Body of pancreas (tissue), 4 donors: ENCODE data around the gene DDX28. TPM values are rescaled to one million over a fixed set of nuclear protein-coding genes. Genes with fewer than 3 reads are reported as not detected.
A peak's percentile ranks its signal among the peaks of the same experiment; 100 is the strongest.
"Not testable (repeated sequence)": the region's sequence is repeated elsewhere in the genome, so short reads cannot be mapped to it uniquely, and the experiment has no call there.

ENCODE experiments used
- ATAC-seq: fragments of 150-250 bp; one replicate; pipeline ENCODE4 v1.9.1; 2016
- DNase-seq, 4 donors: peaks; one replicate each; pipeline ENCODE4 v3.0.0-alpha.2; 2019
- H3K27ac ChIP-seq, 4 donors: fragments of 200-600 bp; sonication (generic); 1 replicate in 3 of 4; 2 replicates in 1 of 4; pipeline versions ENCODE4 v1.5.1 to v1.6.1; 2016 to 2019; ENCODE audit warnings: mild to moderate bottlenecking in 1 of 4, mixed read lengths in 1 of 4, moderate library complexity in 1 of 4
- H3K27me3 ChIP-seq, 2 donors: fragments of 200-600 bp; sonication (generic); one replicate each; pipeline ENCODE4 v1.6.0; 2016; ENCODE audit warnings: mild to moderate bottlenecking in 1 of 2
- H3K36me3 ChIP-seq, 2 donors: fragments of 200-600 bp; sonication (generic); replicated peaks in 1 of 2; 2 replicates each; pipeline ENCODE4 v1.5.1; 2016; ENCODE audit warnings: low read depth in 2 of 2; ENCODE audit not compliant: insufficient read depth in 1 of 2
- H3K4me1 ChIP-seq: fragments of 200-600 bp; sonication (generic); one replicate; pipeline ENCODE4 v1.6.0; 2016
- H3K4me3 ChIP-seq, 2 donors: fragments of 200-600 bp; sonication (generic); 1 replicate in 1 of 2; 2 replicates in 1 of 2; pipeline ENCODE4 v1.5.1; 2016 to 2019
- H3K9me3 ChIP-seq, 3 donors: fragments of 200-600 bp; sonication (generic); 1 replicate in 2 of 3; 2 replicates in 1 of 3; pipeline ENCODE4 v1.5.1; 2016
- POLR2A ChIP-seq, 3 donors: fragments of 450-650 bp; IDR thresholded peaks; one replicate each; pipeline ENCODE4 v1.6.1; 2016; ENCODE audit warnings: antibody characterized with exemption in 3 of 3, mild to moderate bottlenecking in 2 of 3
- WGBS, 2 donors: methylation state at CpG; one replicate each; pipeline ENCODE4 v1.1.5; 2017; 5-methylcytosine and 5-hydroxymethylcytosine counted together
- intact Hi-C: fragments of 100-400 bp; cut with DNase I; formaldehyde crosslinking; loops from one replicate; pipeline ENCODE4 v1.15.1; 2023
- total RNA-seq, 2 donors: library from RNA; depleted of rRNA; stranded (reverse); fragments of >200 nt; gene quantifications; one replicate each; pipeline ENCODE4 v1.1.0, GENCODE V29; 2016
- TF ChIP-seq, protein P1 (sequence below), 7 experiments: fragments of 450-650 bp in 4 of 7; fragments of 200-600 bp in 3 of 7; sonication (generic) in 3 of 7; IDR thresholded peaks; one replicate each; pipeline ENCODE4 v1.5.1; 2016 to 2019; ENCODE audit warnings: antibody characterized with exemption in 7 of 7

The DDX28 gene
- total RNA-seq, 2 donors from 2014 or later: 3.4 to 13.2 TPM

- no peak for ATAC-seq
- H3K36me3 ChIP-seq: no peaks in the 10 kb centered on the region
- 48 to 55% methylated on average over 2 of the region's 2 CpGs for WGBS, 2 donors
These were observed 23.0 kb downstream of the DDX28 start for GRCh38 chr16:67999985-68000384.

DNA sequence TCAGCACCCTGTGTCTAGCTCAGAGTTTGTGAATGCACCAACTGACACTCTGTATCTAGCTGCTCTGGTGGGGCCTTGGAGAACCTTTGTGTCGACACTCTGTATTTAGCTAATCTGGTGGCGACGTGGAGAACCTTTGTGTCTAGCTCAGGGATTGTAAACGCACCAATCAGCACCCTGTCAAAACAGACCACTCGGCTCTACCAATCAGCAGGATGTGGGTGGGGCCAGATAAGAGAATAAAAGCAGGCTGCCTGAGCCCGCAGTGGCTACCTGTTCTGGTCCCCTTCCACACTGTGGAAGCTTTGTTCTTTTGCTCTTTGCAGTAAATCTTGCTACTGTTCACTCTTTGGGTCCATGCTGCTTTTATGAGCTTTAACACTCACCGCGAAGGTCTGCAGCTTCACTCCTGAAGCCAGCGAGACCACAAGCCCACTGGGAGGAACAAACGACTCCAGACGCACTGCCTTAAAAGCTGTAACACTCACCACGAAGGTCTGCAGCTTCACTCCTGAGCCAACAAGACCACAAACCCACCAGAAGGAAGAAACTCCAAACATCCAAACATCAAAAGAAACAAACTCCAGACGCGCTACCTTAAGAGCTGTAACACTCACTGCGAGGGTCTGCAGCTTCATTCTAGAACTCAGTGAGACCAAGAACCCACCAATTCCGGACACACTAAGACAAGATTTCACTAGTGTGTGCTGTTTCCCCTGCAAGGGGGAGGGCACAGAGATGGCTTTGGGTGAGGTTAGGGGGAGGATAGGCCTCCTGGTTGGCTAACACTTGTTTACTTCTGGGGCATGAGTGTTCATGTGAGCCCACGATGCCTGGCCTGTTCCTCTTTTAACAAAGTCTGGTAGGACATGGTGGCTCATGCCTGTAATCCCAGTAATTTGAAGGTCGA lies 24.0 kb downstream of the DDX28 start, which contains the start of gene DPEP2:
Gene DPEP2 (minus strand): TSS at position 706 of the 910 bp plus-strand sequence. CDS start 6,272 bp downstream, outside the sequence.
- peak in 1 of 4 donors; percentile 59 for DNase-seq
- H3K27ac ChIP-seq: peak within 1 kb of the TSS in 1 of 4 donors; percentile 54
- H3K4me1 ChIP-seq, H3K27me3 ChIP-seq, H3K4me3 ChIP-seq, H3K9me3 ChIP-seq, intact Hi-C loops, ATAC-seq, H3K36me3 ChIP-seq: not testable (repeated sequence)
- peak in 1 of 3 donors; percentile 53 for TF ChIP-seq POLR2A (IDR thresholded peaks at IDR 0.05)
- 53 to 71% methylated on average over 15 to 18 of the region's 18 CpGs for WGBS, 2 donors

More at GRCh38 chr16:67999985-68000384, 23.0 kb downstream of the DDX28 start:
- no peaks in the 10 kb centered on the region for H3K9me3 ChIP-seq
- TF ChIP-seq, protein P1, sequence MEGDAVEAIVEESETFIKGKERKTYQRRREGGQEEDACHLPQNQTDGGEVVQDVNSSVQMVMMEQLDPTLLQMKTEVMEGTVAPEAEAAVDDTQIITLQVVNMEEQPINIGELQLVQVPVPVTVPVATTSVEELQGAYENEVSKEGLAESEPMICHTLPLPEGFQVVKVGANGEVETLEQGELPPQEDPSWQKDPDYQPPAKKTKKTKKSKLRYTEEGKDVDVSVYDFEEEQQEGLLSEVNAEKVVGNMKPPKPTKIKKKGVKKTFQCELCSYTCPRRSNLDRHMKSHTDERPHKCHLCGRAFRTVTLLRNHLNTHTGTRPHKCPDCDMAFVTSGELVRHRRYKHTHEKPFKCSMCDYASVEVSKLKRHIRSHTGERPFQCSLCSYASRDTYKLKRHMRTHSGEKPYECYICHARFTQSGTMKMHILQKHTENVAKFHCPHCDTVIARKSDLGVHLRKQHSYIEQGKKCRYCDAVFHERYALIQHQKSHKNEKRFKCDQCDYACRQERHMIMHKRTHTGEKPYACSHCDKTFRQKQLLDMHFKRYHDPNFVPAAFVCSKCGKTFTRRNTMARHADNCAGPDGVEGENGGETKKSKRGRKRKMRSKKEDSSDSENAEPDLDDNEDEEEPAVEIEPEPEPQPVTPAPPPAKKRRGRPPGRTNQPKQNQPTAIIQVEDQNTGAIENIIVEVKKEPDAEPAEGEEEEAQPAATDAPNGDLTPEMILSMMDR (IDR thresholded peaks at IDR 0.05): no peak
- TF ChIP-seq POLR2A (IDR thresholded peaks at IDR 0.05): no peak
- no peaks in the 10 kb centered on the region for H3K27me3 ChIP-seq
- H3K27ac ChIP-seq: peak overlapping the region in 1 of 4 donors; percentile 48
- no peak for DNase-seq
- H3K4me1 ChIP-seq: no peaks in the 10 kb centered on the region
- intact Hi-C loops: no loop called here
- H3K4me3 ChIP-seq: no peak overlapping the region

- H3K27ac ChIP-seq, intact Hi-C loops, H3K9me3 ChIP-seq, ATAC-seq, DNase-seq, H3K4me1 ChIP-seq, H3K4me3 ChIP-seq, H3K27me3 ChIP-seq, H3K36me3 ChIP-seq: not testable (repeated sequence)
- WGBS, 2 donors: 77 to 100% methylated on average over 1 to 12 of the region's 36 CpGs
These were observed 24.7 kb downstream of the DDX28 start for GRCh38 chr16:67998231-67998778.

DNA sequence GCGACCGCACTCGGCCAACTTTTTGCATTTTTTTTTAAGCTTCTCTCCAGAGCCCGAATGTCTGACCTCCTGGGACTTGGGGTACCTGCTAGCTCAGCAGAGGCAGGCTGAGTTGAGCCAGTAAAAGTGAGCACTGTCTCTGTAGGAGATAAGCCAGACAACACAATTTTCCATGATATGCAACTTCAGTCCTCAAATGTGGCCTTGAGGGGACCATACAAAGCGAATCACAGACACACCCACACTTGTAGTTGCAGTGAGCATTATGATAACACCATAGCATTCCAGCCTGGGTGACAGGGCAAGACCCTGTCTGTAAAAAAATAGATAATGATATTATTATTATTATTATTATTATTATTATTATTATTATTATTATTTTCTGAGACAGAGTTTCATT lies 26.4 kb downstream of the DDX28 start:
- no peaks in the 10 kb centered on the region for H3K27me3 ChIP-seq
- DNase-seq (no peak), ATAC-seq (no peak)
- intact Hi-C loops: no loop called here
- peaks cover 10% of the 10 kb centered on the region for H3K4me1 ChIP-seq
- 84 to 85% methylated on average over 5 of the region's 5 CpGs for WGBS, 2 donors
- TF ChIP-seq, protein P1 (IDR thresholded peaks at IDR 0.05): no peak
- no peak for TF ChIP-seq POLR2A (IDR thresholded peaks at IDR 0.05)
- no peaks in the 10 kb centered on the region for H3K36me3 ChIP-seq
- H3K4me3 ChIP-seq: no peak overlapping the region
- H3K27ac ChIP-seq: no peak overlapping the region
- H3K9me3 ChIP-seq: no peaks in the 10 kb centered on the region

DNA sequence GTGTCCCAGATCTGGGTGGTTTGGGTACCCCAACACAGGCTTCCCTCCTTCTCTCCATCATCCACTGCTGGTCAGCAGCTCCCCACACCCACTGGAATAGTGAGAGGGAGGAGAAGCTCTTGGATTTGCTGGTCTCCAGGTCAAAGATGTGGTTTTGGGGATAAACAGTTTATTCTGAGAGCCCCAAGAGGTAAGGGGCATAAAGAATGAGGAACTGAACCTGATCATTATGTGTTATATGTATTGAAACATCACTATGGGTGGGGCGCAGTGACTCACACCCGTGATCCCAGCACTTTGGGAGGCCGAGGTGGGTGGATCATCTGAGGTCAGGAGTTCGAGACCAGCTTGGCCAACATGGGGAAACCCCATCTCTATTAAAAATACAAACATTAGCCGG lies 27.6 kb downstream of the DDX28 start:
- H3K36me3 ChIP-seq: no peaks in the 10 kb centered on the region
- WGBS, 2 donors: 64 to 88% methylated on average over 5 of the region's 5 CpGs
- no peak for DNase-seq
- no peak overlapping the region for H3K4me3 ChIP-seq
- intact Hi-C loops: no loop called here
- no peak overlapping the region for H3K27ac ChIP-seq
- no peak for ATAC-seq
- no peak for TF ChIP-seq POLR2A (IDR thresholded peaks at IDR 0.05)
- TF ChIP-seq, protein P1 (IDR thresholded peaks at IDR 0.05): no peak
- no peaks in the 10 kb centered on the region for H3K27me3 ChIP-seq
- H3K4me1 ChIP-seq: peaks cover 10% of the 10 kb centered on the region
- no peaks in the 10 kb centered on the region for H3K9me3 ChIP-seq

DNA sequence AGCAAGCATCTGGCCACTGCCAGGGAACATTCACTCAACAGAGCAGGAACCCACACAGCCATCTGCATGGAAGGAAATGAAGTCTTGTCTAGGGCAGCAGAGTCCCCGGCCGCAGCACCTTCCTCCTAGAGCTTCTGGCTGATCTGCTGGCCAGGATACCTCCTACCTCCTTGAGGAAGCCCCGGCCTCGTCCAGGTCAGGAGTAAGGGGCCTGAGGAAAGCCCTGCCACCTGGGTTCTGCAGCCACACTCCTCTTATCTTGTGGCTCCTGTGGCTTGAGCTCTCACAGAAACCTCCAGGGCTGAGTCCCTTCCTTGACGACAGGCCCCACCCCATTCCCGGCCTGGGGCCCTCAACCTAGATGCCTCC lies 29.0 kb downstream of the DDX28 start:
- intact Hi-C loops, H3K27me3 ChIP-seq, ATAC-seq, H3K4me3 ChIP-seq, H3K9me3 ChIP-seq, DNase-seq, H3K36me3 ChIP-seq: not testable (repeated sequence)
- Histone ChIP-seq H3K27ac (peak overlapping the region in 2 of 4 donors; percentile 14 to 64), H3K4me1 (peaks cover 10% of the 10 kb centered on the region)
- WGBS, 2 donors: 52% methylated on average over 6 of the region's 6 CpGs; no CpG with 5 or more reads in 1 of the 2 donors
